GM19324 (cell line): ENCODE data around the gene THSD7A.

Experiments
- ATAC-seq: cut with Tn5 transposase; IDR thresholded peaks from one replicate; pipeline ENCODE4 v1.9.1; 2021; ENCODE audit warnings: mild to moderate bottlenecking, moderate library complexity; ENCODE audit not compliant: unreplicated experiment, low FRiP score

Gene THSD7A

GRCh38 chr7:11642841-11643240 lies 189.2 kb downstream of the THSD7A start:
- no peak for ATAC-seq

- ATAC-seq = no peak
Observed at GRCh38 chr7:11642276-11642675, 189.7 kb downstream of the THSD7A start.

- ATAC-seq = no peak
Observed at GRCh38 chr7:11638011-11638774, 193.8 kb downstream of the THSD7A start.

- no peak for ATAC-seq
Observed at GRCh38 chr7:11636274-11636673, 195.7 kb downstream of the THSD7A start.

- no peak for ATAC-seq
Observed at GRCh38 chr7:11633310-11633709, 198.7 kb downstream of the THSD7A start.

- ATAC-seq = no peak
Observed at GRCh38 chr7:11630355-11630754, 201.6 kb downstream of the THSD7A start.

- no peak for ATAC-seq
Observed at GRCh38 chr7:11625669-11626068, 206.3 kb downstream of the THSD7A start.

GRCh38 chr7:11623093-11623678 lies 208.8 kb downstream of the THSD7A start:
- ATAC-seq = no peak

GRCh38 chr7:11620406-11621253 lies 211.4 kb downstream of the THSD7A start:
- ATAC-seq = no peak

- ATAC-seq = no peak
Observed at GRCh38 chr7:11616466-11616865, 215.5 kb downstream of the THSD7A start.

GRCh38 chr7:11615174-11615573 lies 216.8 kb downstream of the THSD7A start:
- no peak for ATAC-seq

GRCh38 chr7:11613292-11613930 lies 218.6 kb downstream of the THSD7A start:
- peak; percentile 57 for ATAC-seq

- ATAC-seq = no peak
Observed at GRCh38 chr7:11612737-11613136, 219.3 kb downstream of the THSD7A start.

- no peak for ATAC-seq
Observed at GRCh38 chr7:11609096-11609670, 222.8 kb downstream of the THSD7A start.

GRCh38 chr7:11607686-11608085 lies 224.3 kb downstream of the THSD7A start:
- ATAC-seq = no peak

GRCh38 chr7:11605749-11606148 lies 226.2 kb downstream of the THSD7A start:
- no peak for ATAC-seq

GRCh38 chr7:11604505-11604904 lies 227.5 kb downstream of the THSD7A start:
- no peak for ATAC-seq

- ATAC-seq = no peak
Observed at GRCh38 chr7:11601761-11602160, 230.2 kb downstream of the THSD7A start.

GRCh38 chr7:11593322-11593721 lies 238.7 kb downstream of the THSD7A start:
- ATAC-seq = no peak

GRCh38 chr7:11592699-11593098 lies 239.3 kb downstream of the THSD7A start:
- no peak for ATAC-seq

GRCh38 chr7:11591943-11592342 lies 240.1 kb downstream of the THSD7A start:
- no peak for ATAC-seq
